ENCODE measurements around the gene TMCC2.

TMCC2 gene

GRCh38 chr1:205241366-205242030 is 13.8 kb downstream of the TMCC2 start:
- no peak for DNase-seq

DNA sequence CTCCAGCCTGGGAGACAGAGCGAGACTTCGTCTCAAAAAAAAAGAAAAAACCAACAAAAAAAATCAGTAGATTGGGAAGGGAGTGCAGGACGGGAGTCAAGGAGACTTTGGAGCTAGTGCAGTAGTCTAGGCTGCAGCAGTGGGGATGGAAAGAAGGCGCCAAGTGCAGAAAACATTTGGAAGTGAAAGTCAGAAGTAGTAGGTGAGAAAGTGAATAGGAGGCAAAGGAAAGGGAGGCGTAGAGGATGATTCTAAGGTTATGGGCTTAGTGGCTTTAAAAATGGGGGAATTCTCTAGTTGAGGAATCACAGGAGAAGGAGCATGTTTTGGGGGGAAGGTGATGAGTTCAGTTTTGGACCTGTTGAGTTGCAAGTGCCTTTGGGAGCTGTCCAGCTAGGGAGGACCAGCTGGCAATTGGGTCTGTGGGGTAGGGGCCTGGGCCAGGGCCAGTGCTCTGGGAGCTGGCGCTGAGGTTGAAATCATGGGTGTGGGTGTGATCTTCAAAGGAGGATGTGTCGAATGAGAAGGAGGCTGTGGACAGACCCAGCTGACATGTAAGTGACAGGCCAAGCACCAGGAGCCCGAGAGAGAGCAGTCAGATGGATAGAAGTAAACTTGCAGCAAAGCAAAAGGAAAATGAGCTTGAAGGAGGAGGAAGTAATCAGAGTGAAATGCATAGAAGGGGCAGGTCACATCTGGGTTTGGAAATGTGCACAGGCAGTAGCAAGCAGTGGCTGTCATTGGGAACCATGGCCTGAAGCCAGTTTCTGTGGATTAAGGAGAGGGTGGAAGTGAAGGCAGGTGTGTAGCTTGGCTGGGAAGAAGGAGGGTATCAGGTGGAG is 15.8 kb downstream of the TMCC2 start:
- no peak for DNase-seq

DNA sequence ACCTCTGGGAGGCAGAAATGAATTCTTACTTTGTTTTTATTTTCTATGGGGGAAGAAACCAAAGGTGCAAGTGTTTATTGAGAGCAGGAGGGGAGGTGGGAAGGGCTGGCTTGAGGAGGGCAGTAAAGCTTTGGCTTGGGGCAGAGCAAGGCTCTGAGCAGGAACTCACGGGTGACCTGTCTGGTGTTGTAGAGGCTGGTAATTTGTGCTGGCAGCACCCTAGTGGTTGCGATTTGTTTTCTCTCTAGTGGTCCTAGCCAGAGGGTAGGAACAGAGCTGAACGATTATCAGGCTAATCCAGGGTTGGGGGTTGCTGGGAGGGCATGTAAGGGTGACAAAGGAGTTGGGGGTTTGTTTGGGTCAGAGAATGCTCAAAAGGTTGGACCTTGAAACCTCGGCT is 16.6 kb downstream of the TMCC2 start:
- DNase-seq = no peak

- no peak for DNase-seq
These were observed 17.4 kb downstream of the TMCC2 start for GRCh38 chr1:205245096-205245495.

- DNase-seq = no peak
These were observed 18.8 kb downstream of the TMCC2 start for GRCh38 chr1:205246351-205247119.

GRCh38 chr1:205247130-205247921 is 19.6 kb downstream of the TMCC2 start:
- DNase-seq = no peak

DNA sequence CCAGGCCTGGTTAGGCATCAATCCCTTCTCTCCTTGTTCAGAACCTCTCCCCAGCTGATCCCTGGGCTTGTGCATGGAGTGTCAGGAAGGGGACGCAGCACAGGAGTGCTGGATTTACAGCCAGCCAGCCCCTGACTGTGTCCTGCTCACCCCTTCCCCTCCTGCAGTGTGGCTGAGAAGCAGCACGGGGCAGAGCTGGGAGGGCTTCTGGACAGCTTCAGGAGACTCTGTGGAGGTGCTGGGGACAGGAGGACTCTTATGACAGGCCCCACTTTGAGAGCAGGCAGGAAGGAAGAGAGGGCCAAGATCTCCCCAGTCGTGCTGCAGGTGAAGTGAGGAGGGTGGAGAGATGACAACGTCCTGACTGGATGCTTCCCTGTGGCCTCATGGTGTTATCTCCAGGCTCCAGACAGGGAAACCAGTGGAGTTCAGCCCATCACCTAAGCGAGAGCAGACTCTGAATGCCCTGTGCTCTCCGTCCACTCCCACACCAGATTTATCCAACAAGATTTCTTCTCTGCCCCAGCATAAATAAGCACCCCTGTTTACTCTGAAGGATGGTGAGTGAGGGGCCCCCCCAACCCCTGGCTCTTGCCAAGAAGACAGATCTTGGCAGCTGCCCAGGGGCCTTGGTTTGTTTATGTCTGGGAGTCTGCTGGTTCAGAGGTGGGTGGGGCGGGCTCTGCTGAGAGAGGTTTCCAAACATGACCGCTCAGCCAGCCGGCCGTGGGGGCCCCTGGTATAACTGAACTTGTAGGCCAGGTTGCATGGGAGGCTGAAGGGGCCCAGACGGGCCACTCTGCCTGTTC is 21.3 kb downstream of the TMCC2 start:
- DNase-seq = no peak

GRCh38 chr1:205249651-205250050 is 21.9 kb downstream of the TMCC2 start:
- DNase-seq = no peak

DNA sequence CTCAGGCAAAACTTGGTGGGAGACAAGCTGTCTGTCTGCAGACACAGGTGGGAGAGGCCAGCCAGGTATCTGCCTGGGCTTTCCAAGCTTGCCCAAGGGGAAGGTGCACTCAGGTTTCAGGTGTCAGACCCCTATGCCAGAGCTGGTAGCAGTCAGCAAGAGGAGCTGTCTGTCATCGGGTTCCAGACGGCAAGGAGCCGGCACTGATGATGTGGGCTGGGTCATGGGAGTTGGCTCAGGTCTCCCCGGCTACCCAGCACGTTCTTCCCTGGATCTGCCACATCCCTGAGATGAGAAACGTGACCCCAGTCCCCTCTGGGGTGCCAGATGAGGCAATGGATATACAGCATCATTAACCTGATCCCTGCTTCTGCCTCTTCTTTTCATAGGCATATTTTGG is 23.0 kb downstream of the TMCC2 start:
- no peak for DNase-seq

- DNase-seq = no peak
These were observed 23.8 kb downstream of the TMCC2 start for GRCh38 chr1:205251576-205251975.

GRCh38 chr1:205255941-205256780 is 28.4 kb downstream of the TMCC2 start:
- DNase-seq = peak; percentile 49

DNA sequence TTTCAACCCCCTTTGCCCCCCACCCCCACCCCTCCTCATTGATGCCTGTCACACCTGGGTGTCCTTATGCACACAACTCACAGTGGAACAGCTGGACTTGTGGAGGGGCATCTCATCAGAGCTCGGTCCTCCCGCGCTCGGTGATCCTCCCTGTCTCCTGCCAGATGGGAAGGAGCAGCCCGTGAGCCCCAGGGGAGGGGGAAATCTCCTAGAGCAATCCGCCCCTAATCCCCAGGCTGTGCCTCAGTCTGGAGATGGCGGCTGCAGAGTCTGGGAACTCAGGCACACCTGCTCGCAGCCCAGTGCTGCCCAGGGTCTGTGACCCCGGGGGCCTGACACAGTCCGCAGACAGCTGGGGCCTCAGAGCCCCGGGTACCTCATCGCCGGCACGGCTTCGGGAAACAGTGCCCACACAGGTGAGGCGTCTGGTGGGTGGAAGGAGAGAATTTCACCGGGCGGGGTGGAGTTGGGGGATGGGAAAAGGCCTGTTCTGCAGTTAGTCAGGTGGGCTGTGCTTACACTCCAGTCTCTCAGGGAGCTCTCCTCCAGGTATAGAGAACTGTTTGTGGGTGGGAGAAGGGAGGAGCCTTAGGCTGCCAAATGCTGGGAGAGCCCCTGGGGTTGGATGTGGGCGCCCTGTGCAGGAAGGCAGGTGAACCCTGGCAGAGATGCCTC is 29.3 kb downstream of the TMCC2 start:
- no peak for DNase-seq

DNA sequence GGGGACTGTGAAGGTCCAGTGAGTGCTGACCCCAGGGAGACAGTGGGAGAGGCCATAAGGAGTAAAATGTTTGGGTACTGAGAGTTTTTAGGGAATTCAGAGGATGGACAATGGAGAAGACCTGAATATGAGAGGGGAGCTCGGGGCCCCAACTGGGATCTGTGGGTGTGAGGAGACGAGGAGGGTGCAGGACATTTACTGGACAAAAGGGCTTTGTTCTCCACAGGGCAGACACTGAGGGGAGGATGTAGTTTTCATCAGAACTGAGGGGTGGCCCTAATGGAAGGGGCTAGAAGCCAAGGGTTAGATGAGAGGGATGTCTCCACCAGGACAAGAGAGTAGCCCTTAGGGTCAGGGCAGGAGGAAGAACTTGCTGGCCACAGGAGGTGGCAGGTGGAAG is 30.0 kb downstream of the TMCC2 start:
- DNase-seq = no peak

- DNase-seq = no peak
These were observed 30.5 kb downstream of the TMCC2 start for GRCh38 chr1:205258261-205258691.

- DNase-seq = no peak
These were observed 31.0 kb downstream of the TMCC2 start for GRCh38 chr1:205258719-205259118.

- DNase-seq = no peak
These were observed 31.6 kb downstream of the TMCC2 start for GRCh38 chr1:205259324-205259832.

- DNase-seq = no peak
These were observed 32.3 kb downstream of the TMCC2 start for GRCh38 chr1:205259998-205260397.

- DNase-seq = peak; percentile 28
These were observed 33.4 kb downstream of the TMCC2 start for GRCh38 chr1:205260948-205261732.

Measured in KG1 (cell line).